Measurements from ENCODE around the gene SLC39A7.

The SLC39A7 gene

GRCh38 chr6:33176906-33177305 lies 23.8 kb upstream of the SLC39A7 start:
- H2BK15ac ChIP-seq (replicated peaks; ENCODE audit: low read depth), result no peak overlapping the region
- no peak overlapping the region for H3K4me3 ChIP-seq (ENCODE audit: low read length)
- no peaks in the 10 kb centered on the region for H3K79me2 ChIP-seq (ENCODE audit: control insufficient read depth, insufficient read depth, low read length)
- DNase-seq, result no peak
- no peak overlapping the region for H2BK120ac ChIP-seq (ENCODE audit: low read depth, low read length)
- H2AK5ac ChIP-seq (ENCODE audit: low read length), result no peak overlapping the region
- H3K4me1 ChIP-seq (ENCODE audit: control insufficient read depth, low read depth, low read length), result no peaks in the 10 kb centered on the region
- no peaks in the 10 kb centered on the region for H3K27me3 ChIP-seq (ENCODE audit: insufficient read depth, low read length, poor library complexity)
- H2BK5ac ChIP-seq (ENCODE audit: low read length), result no peak overlapping the region
- no peaks in the 10 kb centered on the region for H3K79me1 ChIP-seq (ENCODE audit: low read length)
- no peak overlapping the region for H3K23ac ChIP-seq (ENCODE audit: low read length)
- H3K27ac ChIP-seq (ENCODE audit: low read depth, low read length), result no peak overlapping the region
- no peaks in the 10 kb centered on the region for H3K36me3 ChIP-seq (ENCODE audit: control insufficient read depth, insufficient read depth, low read length)
- H3K9ac ChIP-seq (ENCODE audit: low read length), result no peak overlapping the region
- no peak overlapping the region for H3K18ac ChIP-seq (ENCODE audit: low read length)
- H3K56ac ChIP-seq (ENCODE audit: low read length), result no peak overlapping the region
- H3K4me2 ChIP-seq (ENCODE audit: low read length), result no peak overlapping the region
- H4K8ac ChIP-seq (ENCODE audit: low read depth, low read length), result no peak overlapping the region
- no CpG with 5 or more reads among the region's 7 CpGs for WGBS (ENCODE audit: extremely low coverage, insufficient coverage, low lambda C conversion rate)
- H3K4ac ChIP-seq (ENCODE audit: low read depth, low read length), result no peak overlapping the region
- H4K5ac ChIP-seq (ENCODE audit: low read length), result no peak overlapping the region

- no peak overlapping the region for H4K8ac ChIP-seq (ENCODE audit: low read depth, low read length)
- WGBS (ENCODE audit: extremely low coverage, insufficient coverage, low lambda C conversion rate), result no CpG with 5 or more reads among the region's 19 CpGs
- H2BK15ac ChIP-seq (replicated peaks; ENCODE audit: low read depth), result no peak overlapping the region
- no peak overlapping the region for H3K23ac ChIP-seq (ENCODE audit: low read length)
- H3K9ac ChIP-seq (ENCODE audit: low read length), result no peak overlapping the region
- H3K4me3 ChIP-seq (ENCODE audit: low read length), result no peak overlapping the region
- H4K5ac ChIP-seq (ENCODE audit: low read length), result no peak overlapping the region
- no peaks in the 10 kb centered on the region for H3K27me3 ChIP-seq (ENCODE audit: insufficient read depth, low read length, poor library complexity)
- H2AK5ac ChIP-seq (ENCODE audit: low read length), result no peak overlapping the region
- H3K4ac ChIP-seq (ENCODE audit: low read depth, low read length), result no peak overlapping the region
- no peaks in the 10 kb centered on the region for H3K79me2 ChIP-seq (ENCODE audit: control insufficient read depth, insufficient read depth, low read length)
- no peaks in the 10 kb centered on the region for H3K4me1 ChIP-seq (ENCODE audit: control insufficient read depth, low read depth, low read length)
- H3K36me3 ChIP-seq (ENCODE audit: control insufficient read depth, insufficient read depth, low read length), result no peaks in the 10 kb centered on the region
- H3K4me2 ChIP-seq (ENCODE audit: low read length), result no peak overlapping the region
- H3K79me1 ChIP-seq (ENCODE audit: low read length), result no peaks in the 10 kb centered on the region
- DNase-seq, result no peak
- no peak overlapping the region for H3K27ac ChIP-seq (ENCODE audit: low read depth, low read length)
- H2BK5ac ChIP-seq (ENCODE audit: low read length), result no peak overlapping the region
- no peak overlapping the region for H3K56ac ChIP-seq (ENCODE audit: low read length)
- no peak overlapping the region for H2BK120ac ChIP-seq (ENCODE audit: low read depth, low read length)
- H3K18ac ChIP-seq (ENCODE audit: low read length), result no peak overlapping the region
Observed at GRCh38 chr6:33177552-33178446, 22.9 kb upstream of the SLC39A7 start.

DNA sequence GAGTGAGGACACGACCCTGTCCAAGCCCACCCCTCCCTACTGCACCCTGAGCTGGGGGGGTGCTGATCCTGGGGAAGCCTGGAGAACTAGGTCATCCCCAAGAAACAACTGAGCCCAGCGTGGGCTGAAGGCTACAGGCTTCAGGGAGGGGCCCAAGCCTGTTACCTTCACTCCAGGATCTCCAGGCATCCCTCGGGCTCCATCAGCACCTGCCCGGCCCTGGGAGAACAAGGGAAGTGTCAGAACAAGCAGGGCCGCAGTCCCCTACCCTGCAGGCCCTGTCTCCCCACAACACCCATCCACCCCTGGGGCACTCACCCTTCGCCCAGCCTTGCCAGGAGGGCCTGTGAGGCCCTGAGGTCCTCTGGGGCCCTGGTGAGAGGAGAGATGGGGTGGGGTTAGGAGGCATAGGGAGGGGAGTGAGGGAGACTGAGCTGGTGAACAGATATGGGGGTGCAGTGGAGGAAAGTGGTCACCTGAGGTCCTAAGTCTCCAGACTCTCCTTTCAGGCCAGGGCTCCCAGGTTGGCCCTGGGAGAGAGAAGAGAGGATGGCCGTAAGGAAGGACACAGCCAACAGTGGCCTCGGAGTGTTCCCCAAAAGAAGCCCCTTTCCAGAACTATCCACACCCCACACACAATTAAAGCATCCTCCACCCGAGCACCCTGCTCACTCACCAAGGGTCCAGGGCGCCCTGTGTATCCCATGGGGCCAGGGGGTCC lies 21.8 kb upstream of the SLC39A7 start:
- Histone ChIP-seq H3K9ac (ENCODE audit: low read length) (no peak overlapping the region), H3K79me1 (ENCODE audit: low read length) (no peaks in the 10 kb centered on the region), H3K23ac (ENCODE audit: low read length) (no peak overlapping the region), H4K8ac (ENCODE audit: low read depth, low read length) (no peak overlapping the region), H3K79me2 (ENCODE audit: control insufficient read depth, insufficient read depth, low read length) (no peaks in the 10 kb centered on the region), H3K4me2 (ENCODE audit: low read length) (no peak overlapping the region), H2AK5ac (ENCODE audit: low read length) (no peak overlapping the region), H3K4me3 (ENCODE audit: low read length) (no peak overlapping the region), H3K27me3 (ENCODE audit: insufficient read depth, low read length, poor library complexity) (no peaks in the 10 kb centered on the region), H2BK120ac (ENCODE audit: low read depth, low read length) (no peak overlapping the region), H3K27ac (ENCODE audit: low read depth, low read length) (no peak overlapping the region), H3K56ac (ENCODE audit: low read length) (no peak overlapping the region), H4K5ac (ENCODE audit: low read length) (no peak overlapping the region), H3K18ac (ENCODE audit: low read length) (no peak overlapping the region), H3K4ac (ENCODE audit: low read depth, low read length) (no peak overlapping the region), H3K4me1 (ENCODE audit: control insufficient read depth, low read depth, low read length) (no peaks in the 10 kb centered on the region), H3K36me3 (ENCODE audit: control insufficient read depth, insufficient read depth, low read length) (no peaks in the 10 kb centered on the region), H2BK5ac (ENCODE audit: low read length) (no peak overlapping the region), H2BK15ac (replicated peaks; ENCODE audit: low read depth) (no peak overlapping the region)
- no peak for DNase-seq
- WGBS (ENCODE audit: extremely low coverage, insufficient coverage, low lambda C conversion rate), result no CpG with 5 or more reads among the region's 10 CpGs

DNA sequence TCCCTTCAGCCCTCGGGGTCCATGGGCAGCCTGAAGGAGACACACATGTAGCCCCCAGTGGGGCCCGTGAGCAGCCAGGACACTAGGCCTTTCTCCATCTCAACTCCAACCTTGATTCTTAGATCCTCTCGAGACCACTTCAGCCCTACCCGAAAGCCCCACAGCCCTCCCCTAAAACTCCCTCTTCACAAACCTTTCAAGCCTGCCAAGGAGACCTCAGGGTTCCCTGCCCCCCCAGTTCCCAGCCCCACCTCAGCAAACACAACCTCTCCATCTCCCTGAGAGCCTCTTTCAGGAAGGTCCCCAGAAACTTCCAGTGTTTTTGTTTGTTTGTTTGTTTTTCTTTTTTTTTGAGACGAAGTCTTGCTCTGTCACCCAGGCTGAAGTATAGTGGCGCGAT lies 19.5 kb upstream of the SLC39A7 start:
- H3K56ac ChIP-seq (ENCODE audit: low read length), result no peak overlapping the region
- H2AK5ac ChIP-seq (ENCODE audit: low read length), result no peak overlapping the region
- WGBS (ENCODE audit: extremely low coverage, insufficient coverage, low lambda C conversion rate), result no CpG with 5 or more reads among the region's 7 CpGs
- no peaks in the 10 kb centered on the region for H3K4me1 ChIP-seq (ENCODE audit: control insufficient read depth, low read depth, low read length)
- H3K36me3 ChIP-seq (ENCODE audit: control insufficient read depth, insufficient read depth, low read length), result no peaks in the 10 kb centered on the region
- no peaks in the 10 kb centered on the region for H3K79me1 ChIP-seq (ENCODE audit: low read length)
- no peak overlapping the region for H3K9ac ChIP-seq (ENCODE audit: low read length)
- no peak overlapping the region for H4K8ac ChIP-seq (ENCODE audit: low read depth, low read length)
- H3K23ac ChIP-seq (ENCODE audit: low read length), result no peak overlapping the region
- H2BK15ac ChIP-seq (replicated peaks; ENCODE audit: low read depth), result no peak overlapping the region
- H3K4ac ChIP-seq (ENCODE audit: low read depth, low read length), result no peak overlapping the region
- H3K27me3 ChIP-seq (ENCODE audit: insufficient read depth, low read length, poor library complexity), result no peaks in the 10 kb centered on the region
- H3K4me2 ChIP-seq (ENCODE audit: low read length), result no peak overlapping the region
- no peak overlapping the region for H3K18ac ChIP-seq (ENCODE audit: low read length)
- no peak overlapping the region for H2BK120ac ChIP-seq (ENCODE audit: low read depth, low read length)
- DNase-seq, result no peak
- no peak overlapping the region for H3K27ac ChIP-seq (ENCODE audit: low read depth, low read length)
- no peak overlapping the region for H2BK5ac ChIP-seq (ENCODE audit: low read length)
- no peak overlapping the region for H4K5ac ChIP-seq (ENCODE audit: low read length)
- H3K4me3 ChIP-seq (ENCODE audit: low read length), result no peak overlapping the region
- H3K79me2 ChIP-seq (ENCODE audit: control insufficient read depth, insufficient read depth, low read length), result no peaks in the 10 kb centered on the region

GRCh38 chr6:33183071-33183683 lies 17.5 kb upstream of the SLC39A7 start:
- Histone ChIP-seq H3K36me3 (ENCODE audit: control insufficient read depth, insufficient read depth, low read length) (no peaks in the 10 kb centered on the region), H3K27ac (ENCODE audit: low read depth, low read length) (no peak overlapping the region), H3K79me1 (ENCODE audit: low read length) (no peaks in the 10 kb centered on the region), H2BK15ac (replicated peaks; ENCODE audit: low read depth) (no peak overlapping the region), H2AK5ac (ENCODE audit: low read length) (no peak overlapping the region), H2BK5ac (ENCODE audit: low read length) (no peak overlapping the region), H3K4me3 (ENCODE audit: low read length) (no peak overlapping the region), H3K4me2 (ENCODE audit: low read length) (no peak overlapping the region), H4K8ac (ENCODE audit: low read depth, low read length) (no peak overlapping the region), H3K23ac (ENCODE audit: low read length) (no peak overlapping the region), H4K5ac (ENCODE audit: low read length) (no peak overlapping the region), H3K9ac (ENCODE audit: low read length) (no peak overlapping the region), H3K56ac (ENCODE audit: low read length) (no peak overlapping the region), H3K18ac (ENCODE audit: low read length) (no peak overlapping the region), H2BK120ac (ENCODE audit: low read depth, low read length) (no peak overlapping the region), H3K4ac (ENCODE audit: low read depth, low read length) (no peak overlapping the region), H3K79me2 (ENCODE audit: control insufficient read depth, insufficient read depth, low read length) (no peaks in the 10 kb centered on the region), H3K4me1 (ENCODE audit: control insufficient read depth, low read depth, low read length) (no peaks in the 10 kb centered on the region), H3K27me3 (ENCODE audit: insufficient read depth, low read length, poor library complexity) (no peaks in the 10 kb centered on the region)
- DNase-seq, result no peak
- no CpG with 5 or more reads among the region's 5 CpGs for whole genome bisulfite sequencing (ENCODE audit: extremely low coverage, insufficient coverage, low lambda C conversion rate)
